H1 (cell line): ENCODE results near the gene RNF111.

Experiments used
- EP300 ChIP-seq, 2 experiments: IDR thresholded peaks; 1 replicate in 1 of 2; 2 replicates in 1 of 2; pipeline ENCODE4 v1.6.1; 2011 to 2012; ENCODE audit warnings: low read depth in 2 of 2, low read length in 2 of 2, mild to moderate bottlenecking in 2 of 2, borderline replicate concordance in 1 of 2, inconsistent platforms in 1 of 2, moderate library complexity in 1 of 2
- ZNF274 ChIP-seq: IDR thresholded peaks from 2 replicates; pipeline ENCODE4 v1.7.0; 2012; ENCODE audit warnings: low read length, borderline replicate concordance; ENCODE audit errors: extremely low read depth
- TF ChIP-seq, protein P1 (sequence below): IDR thresholded peaks from 2 replicates; pipeline ENCODE4 v1.6.1; 2011; ENCODE audit warnings: low read depth, mild to moderate bottlenecking, low read length; ENCODE audit not compliant: insufficient read depth

DNA sequence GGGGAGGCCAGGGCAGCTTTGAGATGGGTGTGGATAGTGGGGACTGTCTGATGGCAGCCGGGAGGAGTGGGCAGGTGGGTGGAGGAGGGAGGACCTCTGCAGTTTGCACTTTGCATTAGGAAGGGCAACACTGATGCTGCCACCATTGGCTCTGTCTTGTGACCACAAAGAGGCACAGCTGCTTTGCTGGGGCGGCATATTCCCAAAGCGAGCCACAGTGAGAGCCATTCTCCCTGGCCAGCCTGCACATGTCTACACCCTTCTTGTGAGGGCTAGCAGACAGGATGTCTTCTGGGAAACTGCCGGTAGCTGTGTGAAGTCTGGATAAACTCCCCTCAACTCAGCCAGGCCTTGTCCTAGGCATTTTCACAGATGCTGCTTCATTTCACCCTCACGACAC lies 155.8 kb downstream of the RNF111 start:
- TF ChIP-seq, protein P1, sequence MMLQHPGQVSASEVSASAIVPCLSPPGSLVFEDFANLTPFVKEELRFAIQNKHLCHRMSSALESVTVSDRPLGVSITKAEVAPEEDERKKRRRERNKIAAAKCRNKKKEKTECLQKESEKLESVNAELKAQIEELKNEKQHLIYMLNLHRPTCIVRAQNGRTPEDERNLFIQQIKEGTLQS: no peak
- TF ChIP-seq EP300 (IDR thresholded peaks at IDR 0.05; ENCODE audit: borderline replicate concordance in 1 of 2, low read depth in 2 of 2, low read length in 2 of 2) (no peak), ZNF274 (no peak)
